ENCODE data around the gene PPP1R13B.

PPP1R13B gene

DNA sequence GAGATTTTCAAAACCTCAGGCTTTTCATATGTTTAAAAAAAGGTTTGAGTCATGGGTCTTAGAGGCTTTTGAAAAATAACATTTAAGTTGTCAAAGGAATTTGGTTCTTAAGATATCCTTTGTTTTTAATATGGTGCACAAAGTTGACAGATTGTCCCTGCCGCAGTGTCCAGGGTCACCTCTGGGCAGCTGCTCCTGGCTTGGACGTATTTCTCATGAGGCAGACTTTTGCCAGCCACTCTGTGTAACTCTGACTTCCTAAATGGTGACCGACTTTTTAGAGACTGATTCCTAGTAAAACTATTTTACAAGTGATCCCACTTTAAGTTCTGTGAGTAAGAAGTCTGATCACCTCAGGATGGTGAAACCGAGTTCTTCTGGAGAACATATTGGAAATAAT lies 159.7 kb downstream of the PPP1R13B start:
- H3K27ac ChIP-seq (ENCODE audit: extremely low read depth, low read depth, low read length): no peak overlapping the region
- ChIA-PET CTCF (no interaction called here), POLR2A (no interaction called here)
- no peaks in the 10 kb centered on the region for H3K4me1 ChIP-seq (ENCODE audit: control insufficient read depth, insufficient read depth, low read length)
- H3K4me3 ChIP-seq (ENCODE audit: low read depth, low read length): no peak overlapping the region
- H3K36me3 ChIP-seq (ENCODE audit: control insufficient read depth in 2 of 2, insufficient read depth in 1 of 2, low read length in 2 of 2): peaks cover 25 to 82% of the 10 kb centered on the region in 2 experiments
- TF ChIP-seq, protein P1, sequence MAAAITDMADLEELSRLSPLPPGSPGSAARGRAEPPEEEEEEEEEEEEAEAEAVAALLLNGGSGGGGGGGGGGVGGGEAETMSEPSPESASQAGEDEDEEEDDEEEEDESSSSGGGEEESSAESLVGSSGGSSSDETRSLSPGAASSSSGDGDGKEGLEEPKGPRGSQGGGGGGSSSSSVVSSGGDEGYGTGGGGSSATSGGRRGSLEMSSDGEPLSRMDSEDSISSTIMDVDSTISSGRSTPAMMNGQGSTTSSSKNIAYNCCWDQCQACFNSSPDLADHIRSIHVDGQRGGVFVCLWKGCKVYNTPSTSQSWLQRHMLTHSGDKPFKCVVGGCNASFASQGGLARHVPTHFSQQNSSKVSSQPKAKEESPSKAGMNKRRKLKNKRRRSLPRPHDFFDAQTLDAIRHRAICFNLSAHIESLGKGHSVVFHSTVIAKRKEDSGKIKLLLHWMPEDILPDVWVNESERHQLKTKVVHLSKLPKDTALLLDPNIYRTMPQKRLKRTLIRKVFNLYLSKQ (tag by site-specific recombination; IDR thresholded peaks at IDR 0.05; ENCODE audit: borderline replicate concordance): no peak
- H3K9me3 ChIP-seq (ENCODE audit: control insufficient read depth, insufficient read depth, low read depth, low read length): no peaks in the 10 kb centered on the region

DNA sequence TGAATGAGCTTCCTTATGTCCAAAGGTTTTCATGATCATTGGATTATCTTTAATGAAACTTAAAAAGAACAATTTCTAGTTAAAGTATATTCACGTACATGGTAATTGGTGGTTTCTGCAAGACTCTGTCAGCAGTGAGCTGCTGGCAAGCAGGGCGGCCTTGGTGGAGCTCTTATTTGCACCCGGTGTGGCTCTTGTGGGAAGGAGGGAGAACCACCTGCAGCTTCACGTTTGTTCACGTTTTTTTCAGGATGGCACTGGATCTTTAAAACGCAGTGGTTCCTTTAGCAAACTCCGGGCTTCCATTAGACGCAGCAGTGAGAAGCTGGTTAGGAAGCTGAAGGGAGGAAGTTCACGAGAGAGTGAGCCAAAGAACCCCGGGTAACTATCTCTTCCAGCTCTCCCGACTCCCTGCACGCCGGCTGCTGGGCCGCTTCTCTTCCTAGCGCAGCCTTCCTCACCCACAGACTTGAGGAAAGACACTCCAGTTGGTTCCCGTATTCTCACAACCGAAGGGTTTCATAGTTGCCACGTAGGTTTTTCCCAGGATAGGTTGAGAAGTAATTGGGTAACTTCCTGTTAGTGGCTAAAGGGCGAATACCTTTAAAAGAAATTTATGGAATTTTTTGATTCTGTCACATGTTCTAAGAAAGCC lies 160.4 kb downstream of the PPP1R13B start:
- Histone ChIP-seq H3K27ac (ENCODE audit: extremely low read depth, low read depth, low read length) (no peak overlapping the region), H3K4me1 (ENCODE audit: control insufficient read depth, insufficient read depth, low read length) (no peaks in the 10 kb centered on the region), H3K4me3 (ENCODE audit: low read depth, low read length) (no peak overlapping the region), H3K9me3 (ENCODE audit: control insufficient read depth, insufficient read depth, low read depth, low read length) (no peaks in the 10 kb centered on the region), H3K36me3 (ENCODE audit: control insufficient read depth in 2 of 2, insufficient read depth in 1 of 2, low read length in 2 of 2) (peaks cover 33 to 82% of the 10 kb centered on the region in 2 experiments)
- ChIA-PET POLR2A (no interaction called here), CTCF (interaction anchor here (1.6 kb wide), 1 partner anchor 10 kb away, joined by 3 read pairs; no protein-coding TSS in a partner anchor)
- TF ChIP-seq ZNF529 (tag by site-specific recombination; IDR thresholded peaks at IDR 0.05; ENCODE audit: insufficient replicate concordance) (no peak), ZNF677 (tag by site-specific recombination; IDR thresholded peaks at IDR 0.05) (no peak), ZNF707 (tag by site-specific recombination; IDR thresholded peaks at IDR 0.05) (no peak), KLF9 (tag by site-specific recombination; IDR thresholded peaks at IDR 0.05; ENCODE audit: low read depth) (no peak), ZNF138 (tag by site-specific recombination; IDR thresholded peaks at IDR 0.05; ENCODE audit: borderline replicate concordance) (no peak), ZNF221 (tag by site-specific recombination; IDR thresholded peaks at IDR 0.05; ENCODE audit: borderline replicate concordance) (no peak), ZNF544 (tag by site-specific recombination; IDR thresholded peaks at IDR 0.05) (no peak), ZNF621 (tag by site-specific recombination; IDR thresholded peaks at IDR 0.05) (no peak), ZBTB20 (tag by site-specific recombination; IDR thresholded peaks at IDR 0.05) (no peak), ZNF140 (tag by site-specific recombination; IDR thresholded peaks at IDR 0.05) (no peak), ZEB2 (tag by site-specific recombination; IDR thresholded peaks at IDR 0.05) (no peak)

GRCh38 chr14:103685276-103686211 lies 161.8 kb downstream of the PPP1R13B start:
- ChIA-PET POLR2A (interaction anchor here (0.7 kb wide), 1 partner anchor 255 kb away, joined by 3 read pairs; no protein-coding TSS in a partner anchor), CTCF (interaction anchor here (0.5 to 1.6 kb wide), 2 partner anchors 8 to 113 kb away, joined by 3 read pairs; no protein-coding TSS in a partner anchor)
- Histone ChIP-seq H3K9me3 (ENCODE audit: control insufficient read depth, insufficient read depth, low read depth, low read length) (no peaks in the 10 kb centered on the region), H3K36me3 (ENCODE audit: control insufficient read depth in 2 of 2, insufficient read depth in 1 of 2, low read length in 2 of 2) (peaks cover 31 to 92% of the 10 kb centered on the region in 2 experiments), H3K4me3 (ENCODE audit: low read depth, low read length) (no peak overlapping the region), H3K4me1 (ENCODE audit: control insufficient read depth, insufficient read depth, low read length) (no peaks in the 10 kb centered on the region), H3K27ac (ENCODE audit: extremely low read depth, low read depth, low read length) (no peak overlapping the region)
- TF ChIP-seq, protein P2, sequence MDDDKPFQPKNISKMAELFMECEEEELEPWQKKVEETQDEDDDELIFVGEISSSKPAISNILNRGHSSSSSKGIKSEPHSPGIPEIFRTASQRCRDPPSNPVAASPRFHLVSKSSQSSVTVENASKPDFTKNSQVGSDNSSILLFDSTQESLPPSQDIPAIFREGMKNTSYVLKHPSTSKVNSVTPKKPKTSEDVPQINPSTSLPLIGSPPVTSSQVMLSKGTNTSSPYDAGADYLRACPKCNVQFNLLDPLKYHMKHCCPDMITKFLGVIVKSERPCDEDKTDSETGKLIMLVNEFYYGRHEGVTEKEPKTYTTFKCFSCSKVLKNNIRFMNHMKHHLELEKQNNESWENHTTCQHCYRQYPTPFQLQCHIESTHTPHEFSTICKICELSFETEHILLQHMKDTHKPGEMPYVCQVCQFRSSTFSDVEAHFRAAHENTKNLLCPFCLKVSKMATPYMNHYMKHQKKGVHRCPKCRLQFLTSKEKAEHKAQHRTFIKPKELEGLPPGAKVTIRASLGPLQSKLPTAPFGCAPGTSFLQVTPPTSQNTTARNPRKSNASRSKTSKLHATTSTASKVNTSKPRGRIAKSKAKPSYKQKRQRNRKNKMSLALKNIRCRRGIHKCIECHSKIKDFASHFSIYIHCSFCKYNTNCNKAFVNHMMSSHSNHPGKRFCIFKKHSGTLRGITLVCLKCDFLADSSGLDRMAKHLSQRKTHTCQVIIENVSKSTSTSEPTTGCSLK (tag by site-specific recombination; IDR thresholded peaks at IDR 0.05): no peak
- 0 out of 2 replicates have a peak, but pooled peaks have one; percentile 39 for TF ChIP-seq ZNF558 (tag by site-specific recombination; IDR thresholded peaks at IDR 0.05)

Measured in HEK293 (cell line).